Left renal cortex interstitium (tissue), 4 donors: ENCODE data around the gene CD2BP2. TPM values are rescaled to one million over a fixed set of nuclear protein-coding genes. Genes with fewer than 3 reads are reported as not detected.

ENCODE experiments used
- DNase-seq, 4 donors: peaks; one replicate each; pipeline ENCODE4 v3.0.0-alpha.2; 2013; ENCODE audit warnings: low read depth in 4 of 4, low spot score in 2 of 4, missing footprints in 1 of 4
- polyA plus RNA-seq, 4 donors: library from polyadenylated mRNA; unstranded; fragments of 120-200 nt; gene quantifications; one replicate each; pipeline ENCODE4 v1.2.1, GENCODE V29; 2013; ENCODE audit not compliant: insufficient read length in 4 of 4

Gene CD2BP2
- polyA plus RNA-seq, 4 donors, result 55.4 to 65.2 (median 61.0) TPM

DNA sequence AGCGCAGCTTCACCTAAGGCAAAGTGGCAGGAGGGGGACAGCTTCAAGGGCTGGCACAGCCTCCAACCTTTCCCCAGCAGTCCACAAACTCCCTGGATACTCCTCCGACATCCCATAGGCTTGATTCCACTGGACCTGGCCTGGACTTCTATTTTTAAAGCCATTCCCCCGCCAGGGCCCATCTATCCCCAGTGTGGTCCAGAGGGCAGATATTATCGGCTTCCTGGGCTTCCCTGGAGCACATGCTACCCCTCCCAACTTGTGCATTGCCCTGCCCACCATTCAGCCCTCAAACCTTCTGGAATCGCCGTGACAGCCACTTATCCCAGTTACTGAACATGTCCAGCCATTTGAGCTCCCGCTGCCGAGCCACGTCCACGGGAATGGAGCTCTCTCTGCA lies 10.1 kb upstream of the CD2BP2 start:
- no peak for DNase-seq

DNA sequence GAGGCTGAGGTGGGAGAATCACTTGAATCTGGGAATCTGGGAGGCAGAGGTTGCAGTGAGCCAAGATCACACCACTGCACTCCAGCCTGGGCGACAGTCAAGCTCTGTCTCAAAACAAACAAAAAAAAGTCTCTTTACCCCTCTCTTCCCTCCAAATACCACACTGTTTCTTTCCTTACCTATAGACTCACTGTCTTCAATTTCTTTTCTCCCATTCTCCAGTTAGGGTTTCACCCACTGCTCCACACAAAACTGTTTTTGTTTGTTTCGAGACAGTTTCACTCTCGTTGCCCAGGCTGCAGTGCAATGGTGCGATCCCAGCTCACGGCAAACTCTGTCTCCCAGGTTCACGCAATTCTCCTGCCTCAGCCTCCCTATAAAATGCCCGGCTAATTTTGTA lies 6.1 kb upstream of the CD2BP2 start:
- no peak for DNase-seq

DNA sequence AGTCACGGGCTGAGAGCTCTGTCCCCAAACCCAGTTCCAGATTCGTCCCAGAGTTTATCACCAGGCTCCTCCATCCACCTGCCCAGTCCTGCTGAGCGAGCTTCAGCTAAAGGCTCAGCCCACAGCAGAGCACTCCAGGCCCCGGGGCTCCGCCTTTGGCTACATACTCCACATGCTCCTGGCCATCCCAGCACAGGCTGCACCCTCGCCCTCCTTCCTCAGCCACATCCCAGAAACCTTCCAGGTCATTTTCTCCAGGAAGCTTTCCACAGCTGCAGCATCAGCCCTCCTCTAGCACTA lies 4.7 kb upstream of the CD2BP2 start:
- no peak for DNase-seq

DNA sequence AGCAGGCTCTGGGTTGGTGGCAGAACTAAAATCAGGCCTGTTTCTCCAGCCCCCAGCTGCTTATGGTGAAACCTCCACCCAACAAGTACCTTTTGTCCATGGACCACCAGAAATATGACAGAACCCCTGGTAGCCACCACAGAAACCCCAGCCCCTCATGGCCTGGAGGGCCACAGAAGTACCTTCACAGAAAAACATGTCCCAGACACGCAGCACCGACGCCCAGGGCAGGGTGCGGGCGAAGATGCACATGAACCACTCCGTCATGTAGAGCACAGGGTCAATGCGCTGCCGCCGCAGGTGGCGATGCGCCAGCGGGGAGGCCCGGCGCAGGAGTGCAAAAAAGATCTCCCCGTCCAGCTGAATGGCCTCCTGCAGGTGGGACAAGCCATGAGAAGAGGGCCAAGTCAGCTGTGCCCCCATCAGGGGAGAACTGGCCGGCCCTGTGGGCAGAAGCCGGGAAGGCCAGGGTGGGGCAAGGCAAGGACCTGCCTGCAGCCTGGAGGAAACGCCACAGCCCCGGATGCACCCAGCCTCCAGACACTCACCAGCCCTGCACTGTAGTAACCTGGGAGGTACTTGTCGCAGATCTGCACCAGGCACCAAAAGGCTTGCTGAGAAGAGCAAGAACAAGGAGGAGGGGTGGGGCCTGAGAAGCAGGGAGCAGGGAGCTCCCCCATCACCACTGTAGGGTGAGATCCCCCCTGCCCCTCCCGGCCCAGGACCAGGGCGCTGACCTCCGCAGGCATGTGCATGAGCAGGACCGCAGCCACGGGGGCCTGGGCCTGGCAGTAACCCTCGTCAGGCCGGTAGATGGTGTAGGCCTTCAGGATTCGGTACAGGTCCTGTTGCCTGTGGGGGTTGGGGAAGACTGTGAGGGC lies 4.1 kb upstream of the CD2BP2 start:
- DNase-seq, result no peak

DNA sequence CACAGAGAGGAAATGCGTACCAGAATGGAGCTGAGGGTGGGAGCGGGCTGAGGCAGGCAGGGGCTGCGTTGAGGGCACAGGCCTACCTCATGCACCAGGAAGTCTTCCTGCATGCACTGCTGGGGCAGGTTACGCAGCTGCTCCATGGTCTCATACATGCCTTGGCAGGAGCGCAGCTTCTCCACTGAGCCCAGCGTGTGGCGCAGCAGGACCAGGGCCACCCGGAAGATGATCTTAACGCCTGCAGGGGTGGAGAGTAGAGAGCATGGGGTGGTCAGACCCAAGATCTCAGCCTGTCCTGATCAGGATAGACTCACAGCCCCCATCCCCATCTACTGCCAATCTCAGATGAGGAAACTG lies 3.4 kb upstream of the CD2BP2 start:
- no peak for DNase-seq

DNA sequence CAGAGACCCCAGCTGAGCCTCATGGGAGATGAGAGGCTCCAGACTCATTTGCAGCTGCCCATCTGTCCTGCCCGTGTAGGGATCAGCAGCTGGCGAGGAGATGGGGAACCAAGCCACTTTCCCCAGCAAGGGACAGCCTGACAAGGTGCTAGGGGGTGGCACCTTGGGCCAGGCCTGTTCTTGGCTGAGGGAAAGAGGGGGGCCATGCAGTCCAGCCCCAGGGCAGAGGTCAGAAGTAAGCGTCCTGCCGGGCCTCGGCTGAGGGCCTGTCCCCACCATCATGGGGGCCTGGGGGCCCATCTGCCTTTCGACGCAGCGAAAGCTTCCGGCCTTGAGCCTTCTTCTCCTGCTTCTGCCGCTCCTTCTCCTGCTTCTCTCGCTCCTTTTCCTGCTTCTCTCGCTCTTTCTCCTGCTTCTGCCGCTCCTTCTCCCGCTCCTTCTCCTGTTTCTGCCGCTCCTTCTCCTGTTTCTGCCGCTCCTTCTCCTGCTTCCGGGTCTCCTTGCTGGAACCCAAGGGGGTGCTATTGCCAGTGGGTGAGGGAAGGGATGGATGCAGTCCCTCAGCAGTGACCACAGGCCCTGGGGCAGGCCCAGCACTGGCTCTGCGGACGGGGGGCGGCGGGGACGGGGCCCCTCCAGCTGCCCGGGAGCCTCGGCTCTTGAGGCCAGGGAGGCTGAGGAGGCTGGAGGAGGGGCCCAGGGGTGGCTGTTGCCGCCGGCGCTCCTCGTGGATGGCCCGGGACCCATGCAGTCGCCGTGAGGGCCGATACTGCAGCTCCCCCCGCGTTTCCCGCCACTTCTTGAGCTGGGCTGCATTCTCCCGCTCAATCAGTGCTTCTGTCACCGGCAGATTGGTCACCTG lies 2.8 kb upstream of the CD2BP2 start:
- DNase-seq, result no peak

DNA sequence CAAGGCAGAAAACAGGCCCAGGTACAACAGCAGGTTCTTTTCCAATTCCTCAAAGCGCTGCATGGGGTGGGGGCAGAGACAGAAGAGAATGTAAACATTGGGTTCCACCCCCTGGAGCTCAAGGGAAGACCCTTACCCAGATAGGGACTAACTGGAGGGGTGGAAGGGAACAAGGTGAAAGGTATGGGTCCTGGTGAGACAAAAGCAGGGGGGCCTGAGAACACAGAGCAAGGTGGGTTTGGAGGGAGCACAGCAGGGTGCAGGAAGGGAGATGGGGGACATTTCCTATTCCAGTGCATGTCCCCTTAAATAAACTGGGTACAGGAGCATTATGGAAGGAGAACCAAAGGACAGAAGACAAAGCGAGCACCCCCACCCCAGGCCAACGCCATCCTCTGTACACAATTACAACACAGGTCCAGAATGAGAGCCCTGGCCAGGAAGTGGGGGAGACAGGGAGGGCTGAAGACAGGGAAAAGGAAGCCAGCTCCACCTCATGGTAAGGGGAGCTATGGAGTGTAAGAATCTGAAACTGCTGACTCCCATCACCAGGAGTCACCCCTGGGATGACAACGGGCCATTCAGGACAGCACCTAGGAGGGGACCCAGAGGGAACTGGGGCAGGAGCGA lies 2.1 kb upstream of the CD2BP2 start:
- DNase-seq, result no peak

DNA sequence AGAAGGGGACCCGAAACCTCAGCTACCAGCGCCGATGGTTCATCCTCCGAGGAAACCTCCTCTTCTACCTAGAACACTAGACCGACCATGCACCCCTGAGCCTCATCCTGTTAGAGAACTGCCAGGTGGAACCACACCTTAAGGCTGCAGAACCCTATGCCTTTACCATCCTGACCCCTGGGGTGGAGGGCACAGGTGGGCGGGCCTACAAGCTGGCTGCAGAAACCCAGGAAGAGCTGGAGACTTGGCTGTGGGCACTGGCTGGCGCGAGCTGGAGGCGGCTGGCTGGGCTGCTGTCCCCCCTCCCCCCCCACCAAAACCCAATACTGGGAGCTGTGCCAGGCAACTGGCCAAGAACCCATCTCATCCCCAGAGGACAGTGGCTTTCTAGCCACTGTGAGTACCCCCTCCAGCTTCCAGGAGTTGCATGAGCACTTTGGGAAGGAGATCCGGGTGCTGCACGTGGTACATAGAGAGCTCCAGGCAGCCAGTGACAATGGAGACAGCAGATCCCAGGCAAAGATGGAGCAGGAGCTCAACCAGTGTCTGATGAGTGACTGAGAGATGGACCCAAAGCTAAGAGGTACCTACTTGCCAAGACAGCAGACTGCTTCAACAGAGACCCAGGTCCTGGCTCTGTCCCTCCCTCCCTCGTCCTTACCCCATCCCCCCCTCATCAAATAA lies 1.4 kb upstream of the CD2BP2 start:
- no peak for DNase-seq

DNA sequence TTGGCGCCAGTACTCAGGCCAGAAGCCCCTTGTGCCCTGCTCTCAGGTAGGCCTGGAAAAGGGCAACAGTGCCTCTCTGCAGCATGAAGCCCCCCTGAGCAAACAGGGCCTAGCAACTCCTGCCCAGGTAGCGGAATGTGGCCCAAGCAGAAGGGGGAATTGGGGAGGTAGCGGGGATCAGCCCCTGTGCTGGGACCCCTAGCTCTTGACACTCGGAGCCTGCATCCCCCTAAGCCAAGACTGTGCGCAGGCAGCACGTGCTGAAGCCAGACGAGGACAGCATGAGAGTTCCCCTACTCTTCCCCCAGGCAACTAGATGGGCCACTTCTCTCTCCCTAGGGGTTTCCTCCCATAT lies 823 bp upstream of the CD2BP2 start:
- DNase-seq, result no peak

DNA sequence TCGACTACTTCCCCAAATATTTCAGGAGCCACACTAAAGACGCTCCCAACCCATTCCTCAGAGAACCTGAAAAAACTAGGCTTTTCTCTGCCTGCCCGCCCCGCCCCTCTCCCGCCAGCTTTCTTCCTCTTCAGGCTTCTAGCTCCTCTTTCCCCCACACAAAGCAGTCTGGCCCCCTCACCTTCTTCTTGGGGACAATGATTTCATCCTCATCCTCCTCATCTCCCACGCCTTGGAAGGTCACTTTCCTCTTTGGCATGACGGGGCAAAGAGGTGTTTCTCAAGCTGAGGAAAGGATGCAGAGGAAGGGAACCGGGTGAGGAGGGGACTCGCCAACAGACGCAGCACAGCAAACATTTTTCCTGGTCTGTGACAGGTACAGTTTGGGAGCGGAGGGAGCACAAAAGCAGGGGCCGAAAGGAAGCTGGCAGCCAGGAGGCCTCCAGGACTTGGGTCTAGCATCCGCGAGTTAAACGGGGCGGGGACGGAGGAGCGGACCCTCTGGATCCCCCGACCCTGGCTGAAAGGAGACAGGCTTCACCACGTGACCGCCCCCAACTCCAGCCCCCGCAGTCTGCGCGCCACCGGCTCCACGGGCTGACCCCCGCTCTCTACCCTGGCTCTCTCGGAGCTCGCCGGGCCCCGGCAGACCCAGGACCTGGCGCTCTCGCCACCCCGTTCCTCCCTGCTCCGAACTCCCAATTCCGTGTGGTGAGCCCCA lies 525 bp downstream of the CD2BP2 start:
- no peak for DNase-seq

DNA sequence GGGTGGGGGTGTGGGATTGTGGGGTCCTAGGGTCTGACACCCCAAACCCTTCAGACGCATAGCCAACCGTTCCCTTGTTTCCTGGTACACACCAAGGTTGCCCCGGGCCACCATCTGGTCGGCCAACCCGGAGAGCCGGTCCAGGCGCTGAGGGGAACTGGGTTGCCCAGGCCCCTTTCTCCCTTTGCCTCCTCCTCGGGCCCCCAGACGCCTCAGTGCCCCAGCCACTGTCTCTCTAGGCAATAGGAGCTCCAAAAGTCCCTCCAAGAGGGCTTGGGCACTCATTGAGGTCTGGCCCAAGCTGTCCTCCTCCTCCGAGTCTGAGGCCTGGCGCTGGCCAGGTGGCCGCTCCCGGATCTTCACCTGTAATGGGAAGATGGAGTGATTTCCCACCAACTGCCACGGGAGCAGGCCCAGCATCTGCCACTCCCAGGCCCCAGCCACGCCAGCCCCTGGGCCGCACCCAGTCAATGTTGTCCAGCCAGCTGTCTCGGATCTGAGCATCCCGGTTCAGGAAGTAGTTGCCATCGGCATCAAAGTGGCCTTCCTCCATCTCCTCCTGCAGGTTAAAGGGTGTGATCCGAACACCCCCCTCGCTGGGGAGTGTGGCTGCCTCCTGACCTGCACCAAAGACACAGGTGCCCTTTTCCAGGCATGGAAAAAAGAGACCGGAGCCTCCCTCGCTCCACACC lies 1.5 kb downstream of the CD2BP2 start:
- no peak for DNase-seq

DNA sequence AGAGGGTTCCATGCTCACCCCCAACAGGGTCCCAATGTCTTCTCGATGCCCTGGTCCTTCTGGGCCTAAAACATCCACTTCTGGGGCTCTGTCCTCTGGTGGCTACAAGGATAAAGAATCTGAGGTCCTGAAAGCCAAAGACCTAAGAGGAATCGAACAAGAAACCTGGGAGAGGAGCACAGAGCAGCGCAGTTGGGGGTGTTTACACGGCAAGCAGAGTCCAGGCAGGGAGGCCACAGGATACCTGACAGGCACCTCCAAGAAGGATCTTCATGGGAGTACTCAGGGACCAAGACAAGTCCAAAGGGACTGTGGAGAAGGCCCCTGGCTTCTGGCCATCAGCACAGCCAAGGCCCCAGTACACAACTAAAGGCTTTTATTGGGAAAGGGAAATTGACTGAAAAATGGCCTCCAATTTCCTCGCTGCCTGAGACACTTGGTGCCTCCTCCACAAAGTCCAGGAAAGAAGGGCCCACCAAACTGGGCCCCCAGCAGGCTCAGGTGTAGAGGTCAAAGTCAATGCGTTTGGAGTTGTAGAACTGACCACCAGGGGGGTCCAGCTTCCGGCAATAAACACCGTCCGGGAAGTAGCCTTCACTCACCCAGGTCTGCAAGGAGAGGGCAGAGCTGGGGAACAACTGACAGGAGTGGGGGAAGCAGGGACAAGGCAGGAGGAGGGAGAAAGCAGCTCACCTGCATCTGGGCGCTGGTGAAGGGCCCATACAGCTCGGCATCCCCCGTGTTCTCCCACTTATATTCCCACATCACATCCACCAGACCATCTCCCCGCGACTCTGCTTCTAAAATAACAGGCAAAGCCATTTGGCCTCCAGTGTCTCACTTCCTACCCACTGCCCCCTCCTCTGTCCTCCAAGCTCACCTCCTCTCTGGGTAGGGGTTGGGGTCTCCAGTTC lies 2.4 kb downstream of the CD2BP2 start:
- DNase-seq, result no peak

DNA sequence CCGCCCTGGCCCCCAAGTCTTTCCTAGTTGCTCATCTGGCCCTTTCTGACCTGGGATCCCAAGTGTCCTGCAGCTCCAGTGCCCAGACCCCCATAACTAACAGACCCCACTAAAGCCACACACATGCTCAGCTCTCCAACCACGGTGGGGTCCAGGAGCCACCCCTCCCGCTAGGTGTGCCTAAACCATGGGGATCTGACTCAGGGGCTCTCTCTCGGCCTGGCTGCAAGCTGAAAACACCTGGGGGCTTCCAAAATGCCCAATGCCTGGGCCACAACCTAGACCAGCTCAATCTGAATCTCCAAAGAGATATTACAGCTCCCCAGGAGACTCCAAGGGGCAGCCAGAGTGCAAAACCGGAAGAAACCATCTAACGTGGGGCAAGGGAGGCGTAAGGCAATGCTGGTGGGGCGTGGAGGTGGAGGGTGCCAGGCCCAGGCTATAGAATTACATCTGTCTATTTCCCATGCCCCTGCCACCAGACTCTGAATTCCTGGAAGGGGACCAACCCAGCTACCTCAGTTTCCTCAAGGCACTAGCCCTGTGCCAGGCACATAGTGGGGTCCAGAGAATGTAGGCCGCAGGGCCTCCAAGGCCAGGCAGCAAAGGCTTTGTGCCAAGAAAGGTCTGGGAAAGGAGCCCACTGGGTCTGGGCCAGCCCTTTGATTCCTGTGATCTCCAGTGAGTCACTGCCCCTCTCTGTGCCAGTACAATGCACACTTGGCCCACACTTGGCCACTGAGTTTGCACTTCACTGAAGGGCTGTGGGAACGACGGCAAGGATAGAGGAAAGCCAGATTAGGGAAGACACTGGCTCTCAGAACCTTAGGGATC lies 3.3 kb downstream of the CD2BP2 start:
- DNase-seq, result no peak

DNA sequence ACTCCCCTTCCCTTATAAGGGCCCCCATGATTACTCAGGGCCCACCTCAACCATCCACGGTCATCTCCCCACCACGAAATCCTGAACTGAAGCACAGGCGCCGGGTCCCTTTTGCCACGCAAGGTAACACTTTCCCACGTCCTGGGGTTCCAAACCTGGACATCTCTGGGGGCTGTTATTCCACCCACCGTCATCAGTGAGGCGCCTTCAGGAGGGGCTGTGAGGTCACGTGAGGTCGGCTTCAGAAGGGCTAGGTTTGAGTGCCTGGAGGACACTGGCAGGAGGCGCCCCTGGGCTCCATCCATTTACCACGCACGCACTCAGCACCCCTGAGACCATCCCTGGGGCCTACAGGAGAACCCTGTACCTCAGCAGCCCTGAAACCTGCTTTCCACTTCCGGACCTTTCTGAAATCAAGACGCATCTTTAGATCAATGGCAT lies 4.1 kb downstream of the CD2BP2 start:
- DNase-seq, result no peak

DNA sequence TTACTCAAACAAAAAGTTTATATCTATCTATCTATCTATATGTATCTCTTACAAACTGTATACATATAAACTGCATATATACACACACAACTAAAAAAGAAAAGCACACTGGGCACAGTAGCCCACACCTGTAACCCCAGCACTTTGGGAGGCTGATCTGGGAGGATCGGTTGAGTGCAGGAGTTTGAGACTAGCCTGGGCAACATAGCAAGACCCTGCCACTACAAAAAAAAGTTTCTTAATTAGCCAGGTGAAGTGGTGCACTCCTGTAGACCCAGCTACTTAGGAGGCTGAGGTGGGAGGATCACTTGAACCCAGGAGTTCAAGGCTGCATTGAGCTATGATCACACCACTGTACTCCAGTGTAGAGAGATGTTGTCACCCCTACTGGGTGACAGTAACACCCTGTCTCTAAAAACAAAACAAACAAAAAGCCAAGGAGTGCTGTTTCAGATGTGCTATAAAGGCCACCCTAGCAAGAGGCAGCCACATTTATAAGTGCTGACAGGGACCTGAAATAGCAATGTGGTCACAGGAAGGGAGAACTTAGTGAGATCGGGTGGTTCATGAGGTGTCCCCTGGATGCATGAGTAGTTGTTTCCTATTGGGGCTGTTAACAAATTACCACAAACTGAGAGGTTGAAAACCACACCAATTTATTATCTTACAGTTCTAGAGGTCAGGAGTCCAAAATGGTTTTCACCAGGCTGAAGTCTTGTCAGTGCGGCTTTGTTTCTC lies 4.8 kb downstream of the CD2BP2 start:
- no peak for DNase-seq

DNA sequence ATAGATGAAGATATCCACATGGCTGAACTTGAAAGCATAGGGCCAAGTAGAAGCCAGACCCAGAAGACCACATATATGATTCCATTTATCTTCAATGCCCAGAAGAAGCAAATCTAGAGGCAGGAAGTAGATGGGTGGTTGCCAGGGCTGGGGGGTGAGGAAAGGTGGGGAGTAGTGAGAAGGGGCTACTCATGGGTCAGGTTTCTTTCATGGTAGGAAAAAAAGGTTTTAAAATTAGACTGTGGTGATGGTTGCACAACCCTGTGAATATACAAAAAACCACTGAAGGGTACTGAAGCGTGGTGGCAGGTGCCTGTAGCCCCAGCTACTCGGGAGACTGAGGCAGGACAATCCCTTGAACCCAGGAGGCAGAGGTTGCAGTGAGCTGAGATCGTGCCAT lies 5.4 kb downstream of the CD2BP2 start:
- no peak for DNase-seq

DNA sequence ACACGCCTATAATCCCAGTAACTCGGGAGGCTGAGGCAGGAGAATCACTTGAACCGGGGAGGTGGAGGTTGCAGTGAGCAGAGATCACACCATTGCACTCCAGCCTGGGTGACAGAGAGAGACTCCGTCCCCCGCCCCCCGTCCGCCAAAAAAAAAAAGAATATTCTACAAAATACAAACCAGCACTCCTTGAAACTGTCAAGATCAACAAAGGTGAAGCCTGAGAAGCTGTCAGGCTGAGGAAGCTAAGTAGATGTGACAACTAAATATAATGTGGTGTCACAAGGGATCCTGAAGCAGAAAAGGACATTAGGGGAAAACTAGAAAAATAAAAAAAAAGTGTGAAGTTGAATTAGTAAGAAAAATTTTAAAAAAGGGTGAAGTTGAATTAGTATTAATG lies 6.2 kb downstream of the CD2BP2 start:
- no peak for DNase-seq
